A673 (cell line): ENCODE measurements around the gene MBNL2. TPM values are rescaled to one million over a fixed set of nuclear protein-coding genes. Genes with fewer than 3 reads are reported as not detected.

Source experiments
- BruUV-seq: library from RNA; stranded (reverse); fragments of 400-500 nt; replicated peaks from 2 replicates; lab custom pipeline; 2021; lab: Mats Ljungman, UMichigan
- CTCF ChIA-PET: fragments of 300-600 bp; sonication (Branson Sonifier 250); formaldehyde crosslinking; loops from one replicate; lab custom pipeline; 2022; ENCODE audit warnings: antibody characterized with exemption; lab: Charles Lee
- POLR2A ChIA-PET: fragments of 300-600 bp; sonication (Branson Sonifier 250); formaldehyde crosslinking; loops from one replicate; lab custom pipeline; 2022; ENCODE audit warnings: antibody characterized with exemption; ENCODE audit not compliant: low non-redundant PET; lab: Charles Lee
- DNase-seq: peaks from one replicate; pipeline ENCODE4 v3.0.0-alpha.2; 2015; ENCODE audit warnings: low spot score
- H3K27ac ChIP-seq: fragments of 200-600 bp; sonication (generic); 2 replicates; pipeline ENCODE4 v1.5.1; 2016; ENCODE audit warnings: mixed run types, low read depth, mild to moderate bottlenecking, mixed read lengths, antibody characterized with exemption, low read length; ENCODE audit not compliant: poor library complexity, severe bottlenecking
- H3K27me3 ChIP-seq: fragments of 200-600 bp; sonication (generic); replicated peaks from 2 replicates; pipeline ENCODE4 v1.6.1; 2017; ENCODE audit warnings: mixed run types, low read depth, mild to moderate bottlenecking, mixed read lengths, antibody characterized with exemption, low read length; ENCODE audit not compliant: insufficient read depth, poor library complexity
- H3K36me3 ChIP-seq: fragments of 200-600 bp; sonication (generic); 2 replicates; pipeline ENCODE4 v1.6.1; 2016; ENCODE audit warnings: mixed run types, mild to moderate bottlenecking, mixed read lengths, antibody characterized with exemption, low read length; ENCODE audit not compliant: insufficient read depth, poor library complexity, severe bottlenecking
- H3K4me1 ChIP-seq: fragments of 200-600 bp; sonication (generic); 2 replicates; pipeline ENCODE4 v1.6.1; 2017; ENCODE audit warnings: mixed run types, mild to moderate bottlenecking, mixed read lengths, antibody characterized with exemption, low read length; ENCODE audit not compliant: insufficient read depth, poor library complexity, severe bottlenecking
- H3K4me3 ChIP-seq: fragments of 200-600 bp; sonication (generic); 2 replicates; pipeline ENCODE4 v1.5.1; 2016; ENCODE audit warnings: low read depth, mixed run types, mild to moderate bottlenecking, mixed read lengths, low read length; ENCODE audit not compliant: poor library complexity, severe bottlenecking
- H3K9me3 ChIP-seq: fragments of 200-600 bp; sonication (generic); 2 replicates; pipeline ENCODE4 v1.6.1; 2016; ENCODE audit warnings: mixed run types, low read depth, mild to moderate bottlenecking, mixed read lengths, antibody characterized with exemption, low read length; ENCODE audit not compliant: poor library complexity, severe bottlenecking
- EZH2 ChIP-seq: fragments of 200-600 bp; sonication (generic); IDR thresholded peaks from 2 replicates; pipeline ENCODE4 v1.6.1; 2017; ENCODE audit warnings: borderline replicate concordance, low read depth, mild to moderate bottlenecking, mixed read lengths, antibody characterized with exemption, low read length; ENCODE audit not compliant: poor library complexity, severe bottlenecking
- intact Hi-C: fragments of 100-400 bp; cut with micrococcal nuclease; formaldehyde crosslinking; loops from one replicate; pipeline ENCODE4 v1.10.0; 2022; ENCODE audit not compliant: unreplicated experiment
- total RNA-seq: library from RNA; stranded (reverse); gene quantifications from 2 replicates; pipeline ENCODE4 v1.2.3, GENCODE V29; 2021
- TF ChIP-seq, protein P1 (sequence below): fragments of 300-800, 200-600 bp; sonication (generic); conservative IDR thresholded peaks from 2 replicates; pipeline ENCODE4 v1.5.1; 2017; ENCODE audit warnings: low read depth, mild to moderate bottlenecking, antibody characterized with exemption, low read length, moderate library complexity, mixed read lengths

MBNL2 gene
- total RNA-seq, 1 experiment from 2014 or later: 12.0 TPM

DNA sequence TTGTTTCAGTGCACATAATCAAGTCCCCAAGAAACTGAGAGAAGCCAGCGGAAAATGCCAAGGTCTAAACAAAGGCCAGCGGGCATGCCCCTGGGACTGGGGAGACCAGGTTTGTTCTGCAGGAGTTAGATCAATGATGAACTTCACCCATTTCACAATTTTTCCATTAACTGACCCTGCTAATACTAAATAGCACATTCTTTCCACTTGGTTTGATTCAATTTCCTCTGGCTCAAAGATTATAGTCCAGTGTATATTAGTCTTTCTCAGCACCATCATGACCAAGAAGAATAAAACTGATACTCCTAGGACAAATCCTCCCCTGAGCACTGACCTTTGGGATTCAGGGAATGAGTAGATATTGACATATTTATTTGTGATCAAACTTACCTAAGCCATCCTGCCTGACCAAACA is 66.4 kb downstream of the MBNL2 start:
- H3K36me3 ChIP-seq: no peaks in the 10 kb centered on the region
- no peaks in the 10 kb centered on the region for H3K4me1 ChIP-seq
- no peak overlapping the region for H3K27ac ChIP-seq
- CTCF ChIA-PET: no interaction called here
- TF ChIP-seq EZH2: no peak
- TF ChIP-seq, protein P1, sequence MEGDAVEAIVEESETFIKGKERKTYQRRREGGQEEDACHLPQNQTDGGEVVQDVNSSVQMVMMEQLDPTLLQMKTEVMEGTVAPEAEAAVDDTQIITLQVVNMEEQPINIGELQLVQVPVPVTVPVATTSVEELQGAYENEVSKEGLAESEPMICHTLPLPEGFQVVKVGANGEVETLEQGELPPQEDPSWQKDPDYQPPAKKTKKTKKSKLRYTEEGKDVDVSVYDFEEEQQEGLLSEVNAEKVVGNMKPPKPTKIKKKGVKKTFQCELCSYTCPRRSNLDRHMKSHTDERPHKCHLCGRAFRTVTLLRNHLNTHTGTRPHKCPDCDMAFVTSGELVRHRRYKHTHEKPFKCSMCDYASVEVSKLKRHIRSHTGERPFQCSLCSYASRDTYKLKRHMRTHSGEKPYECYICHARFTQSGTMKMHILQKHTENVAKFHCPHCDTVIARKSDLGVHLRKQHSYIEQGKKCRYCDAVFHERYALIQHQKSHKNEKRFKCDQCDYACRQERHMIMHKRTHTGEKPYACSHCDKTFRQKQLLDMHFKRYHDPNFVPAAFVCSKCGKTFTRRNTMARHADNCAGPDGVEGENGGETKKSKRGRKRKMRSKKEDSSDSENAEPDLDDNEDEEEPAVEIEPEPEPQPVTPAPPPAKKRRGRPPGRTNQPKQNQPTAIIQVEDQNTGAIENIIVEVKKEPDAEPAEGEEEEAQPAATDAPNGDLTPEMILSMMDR: no peak
- POLR2A ChIA-PET: no interaction called here
- no TSS peak for BruUV-seq
- DNase-seq: no peak
- no peaks in the 10 kb centered on the region for H3K27me3 ChIP-seq
- no peak overlapping the region for H3K4me3 ChIP-seq
- intact Hi-C loops: no loop called here
- no peaks in the 10 kb centered on the region for H3K9me3 ChIP-seq

DNA sequence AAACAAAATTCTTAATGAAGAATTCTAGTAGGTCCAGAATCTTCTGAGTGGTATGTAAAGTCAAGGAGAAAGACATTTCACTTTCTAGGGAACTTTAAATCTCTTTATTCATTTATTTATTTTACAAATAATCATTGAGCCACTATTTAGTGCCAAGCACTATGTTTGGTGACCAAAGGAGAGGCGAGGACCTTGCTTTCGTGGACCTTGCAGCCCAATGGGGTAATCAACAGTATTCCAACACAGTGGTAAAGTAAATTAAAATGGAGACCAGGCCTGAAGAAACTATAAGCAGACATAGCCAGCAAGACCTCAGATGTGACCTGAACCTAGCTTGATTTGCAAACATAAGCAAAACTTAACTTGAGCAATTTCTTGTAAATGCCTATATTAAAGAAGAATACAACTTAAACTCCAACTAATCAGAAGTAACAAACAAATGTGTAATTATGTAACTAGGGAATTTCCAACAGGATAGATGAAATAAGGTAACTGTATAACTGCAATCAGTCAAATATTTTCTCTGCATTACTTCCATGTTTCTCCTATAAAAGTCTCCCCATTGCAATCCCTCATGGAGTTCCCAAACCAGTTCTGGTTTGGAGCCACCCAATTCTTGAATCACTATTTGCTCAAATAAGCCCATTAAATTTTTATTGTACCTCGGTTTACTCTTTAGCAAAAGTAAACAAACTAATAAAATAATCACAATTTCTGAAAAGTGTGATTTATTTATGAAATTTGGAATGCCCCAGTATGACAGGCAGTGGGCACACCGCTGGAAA is 67.6 kb downstream of the MBNL2 start:
- Histone ChIP-seq H3K9me3 (no peaks in the 10 kb centered on the region), H3K36me3 (no peaks in the 10 kb centered on the region), H3K4me1 (no peaks in the 10 kb centered on the region), H3K27ac (no peak overlapping the region), H3K27me3 (no peaks in the 10 kb centered on the region), H3K4me3 (no peak overlapping the region)
- intact Hi-C loops: no loop called here
- no TSS peak for BruUV-seq
- CTCF ChIA-PET: no interaction called here
- DNase-seq: no peak
- TF ChIP-seq EZH2: no peak
- TF ChIP-seq, protein P1: no peak
- POLR2A ChIA-PET: no interaction called here

DNA sequence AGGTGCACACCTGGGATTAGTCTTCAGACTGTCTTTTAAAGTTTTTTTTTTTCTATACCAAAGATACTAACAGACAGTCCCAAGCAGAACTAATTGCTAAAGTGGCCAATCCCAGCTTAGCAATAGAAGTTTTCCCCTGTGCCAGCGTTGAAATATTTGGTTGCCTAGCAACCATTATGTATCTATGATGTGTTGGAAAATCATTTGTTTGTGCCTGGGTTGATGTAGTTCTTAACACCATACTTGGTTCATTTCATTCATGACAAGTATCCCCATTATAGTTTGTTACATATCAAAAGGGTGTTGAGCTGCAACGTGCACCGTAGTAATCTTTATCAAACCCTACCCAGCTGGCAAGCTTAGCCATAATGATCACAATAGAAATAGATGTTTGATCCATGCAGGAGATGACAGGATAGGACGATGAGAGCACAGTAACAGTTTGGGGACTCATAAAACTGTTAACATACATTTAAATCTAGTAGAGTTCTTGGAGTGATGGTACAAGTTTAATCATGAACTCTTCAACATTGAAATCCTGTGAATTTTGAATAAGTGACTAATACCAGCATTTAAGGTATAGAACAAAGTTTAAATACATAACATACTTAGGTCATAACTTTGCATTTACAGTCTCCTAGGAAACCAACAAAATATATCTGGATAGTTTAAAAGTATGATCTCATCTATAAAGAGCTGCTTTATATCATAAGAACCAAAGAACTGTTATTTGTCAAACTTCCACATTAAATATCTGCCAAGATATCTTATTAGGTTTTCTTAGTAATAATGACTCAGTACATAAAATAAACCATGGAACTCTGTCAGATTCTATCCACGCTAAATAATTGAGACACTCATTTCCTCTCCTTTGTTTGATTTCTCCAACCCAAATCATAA is 73.4 kb downstream of the MBNL2 start:
- POLR2A ChIA-PET: no interaction called here

More for the DNA sequence above, 73.4 kb downstream of the MBNL2 start:
- Histone ChIP-seq H3K9me3 (no peaks in the 10 kb centered on the region), H3K4me3 (no peak overlapping the region), H3K4me1 (peaks cover 7% of the 10 kb centered on the region), H3K36me3 (no peaks in the 10 kb centered on the region), H3K27ac (no peak overlapping the region), H3K27me3 (no peaks in the 10 kb centered on the region)
- no peak for DNase-seq
- intact Hi-C loops: no loop called here
- no TSS peak for BruUV-seq
- CTCF ChIA-PET: no interaction called here
- no peak for TF ChIP-seq EZH2
- TF ChIP-seq, protein P1: no peak
